ENCODE measurements around the gene TMEM87B. TPM values are rescaled to one million over a fixed set of nuclear protein-coding genes. Genes with fewer than 3 reads are reported as not detected.

TMEM87B gene
- total and polyA plus RNA-seq, 4 donors: 5.4 to 31.5 (median 20.0) TPM

DNA sequence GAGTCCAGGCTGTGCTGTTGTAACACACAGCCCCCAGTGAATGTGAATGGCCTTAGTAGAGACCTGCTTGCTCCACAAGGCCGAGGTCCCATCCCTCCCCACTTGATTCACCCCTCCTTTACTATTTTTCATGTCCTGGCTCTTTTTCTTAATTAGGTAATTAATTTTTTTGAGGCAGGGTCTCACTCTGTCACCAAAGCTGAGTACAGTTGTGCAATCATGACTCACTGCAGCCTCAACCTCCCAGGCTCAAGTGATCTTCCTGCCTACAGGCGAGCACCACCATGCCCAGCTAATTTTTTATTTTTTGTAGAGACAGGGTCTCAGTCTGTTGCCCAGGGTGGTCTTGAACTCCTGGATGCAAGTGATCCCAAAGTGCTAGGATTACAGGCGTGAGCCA, 102.4 kb downstream of the TMEM87B start:
- Histone ChIP-seq H3K27me3 (ENCODE audit: control insufficient read depth in 1 of 2, insufficient read depth in 2 of 2, low read length in 1 of 2) (no peaks in the 10 kb centered on the region), H3K4me3 (ENCODE audit: low read length in 2 of 2) (no peak overlapping the region), H3K36me3 (ENCODE audit: control insufficient read depth in 1 of 2, insufficient read depth in 2 of 2, low read length in 1 of 2) (no peaks in the 10 kb centered on the region), H3K9me3 (ENCODE audit: control insufficient read depth, low read length) (no peaks in the 10 kb centered on the region), H3K4me1 (ENCODE audit: control insufficient read depth in 1 of 2, insufficient read depth in 2 of 2, low read length in 2 of 2) (no peaks in the 10 kb centered on the region), H3K27ac (ENCODE audit: low read depth in 1 of 2, low read length in 2 of 2) (no peak overlapping the region)
- intact Hi-C loops (cut with DNase I): no loop called here
- WGBS, 2 donors: 48 to 85% methylated on average over 3 of the region's 3 CpGs
- no peak for DNase-seq
- ATAC-seq (ENCODE audit: low FRiP score): no peak

DNA sequence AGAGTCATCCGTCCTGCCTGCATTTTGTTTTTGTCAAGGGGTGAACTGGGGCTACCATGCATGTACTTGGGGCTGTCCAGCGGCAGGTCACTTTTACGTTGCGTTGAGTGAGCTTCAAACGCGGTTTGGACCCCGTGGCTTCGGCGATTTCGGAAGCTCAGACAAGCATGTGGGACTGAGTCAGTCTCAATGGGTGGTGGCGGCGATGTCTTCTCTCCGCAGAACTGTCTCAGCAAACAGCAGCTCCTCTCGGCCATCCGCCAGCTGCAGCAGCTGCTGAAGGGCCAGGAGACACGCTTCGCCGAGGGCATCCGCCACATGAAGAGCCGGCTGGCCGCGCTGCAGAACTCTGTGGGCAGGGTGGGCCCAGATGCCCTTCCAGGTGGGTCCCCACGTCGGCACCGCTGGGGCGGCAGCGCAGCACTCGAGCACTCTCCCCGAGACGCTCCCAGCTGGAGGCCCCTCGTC, 104.4 kb downstream of the TMEM87B start:
- DNase-seq: peak in 1 of 2 donors; percentile 55
- no peaks in the 10 kb centered on the region for H3K27me3 ChIP-seq (ENCODE audit: control insufficient read depth in 1 of 2, insufficient read depth in 2 of 2, low read length in 1 of 2)
- no peaks in the 10 kb centered on the region for H3K4me1 ChIP-seq (ENCODE audit: control insufficient read depth in 1 of 2, insufficient read depth in 2 of 2, low read length in 2 of 2)
- no peaks in the 10 kb centered on the region for H3K9me3 ChIP-seq (ENCODE audit: control insufficient read depth, low read length)
- no peak for ATAC-seq (ENCODE audit: low FRiP score)
- no peaks in the 10 kb centered on the region for H3K36me3 ChIP-seq (ENCODE audit: control insufficient read depth in 1 of 2, insufficient read depth in 2 of 2, low read length in 1 of 2)
- 96 to 97% methylated on average over 31 of the region's 31 CpGs for WGBS, 2 donors
- intact Hi-C loops (cut with DNase I): no loop called here
- H3K27ac ChIP-seq (ENCODE audit: low read depth in 1 of 2, low read length in 2 of 2): no peak overlapping the region
- H3K4me3 ChIP-seq (ENCODE audit: low read length in 2 of 2): no peak overlapping the region

GRCh38 chr2:112160283-112161250, 105.5 kb downstream of the TMEM87B start:
- no peaks in the 10 kb centered on the region for H3K4me1 ChIP-seq (ENCODE audit: control insufficient read depth in 1 of 2, insufficient read depth in 2 of 2, low read length in 2 of 2)
- H3K27me3 ChIP-seq (ENCODE audit: control insufficient read depth in 1 of 2, insufficient read depth in 2 of 2, low read length in 1 of 2): no peaks in the 10 kb centered on the region
- WGBS, 2 donors: 81 to 83% methylated on average over 34 to 52 of the region's 52 CpGs
- DNase-seq (peak in 1 of 2 donors; percentile 28), ATAC-seq (ENCODE audit: low FRiP score) (no peak)
- H3K9me3 ChIP-seq (ENCODE audit: control insufficient read depth, low read length): no peaks in the 10 kb centered on the region
- H3K27ac ChIP-seq (ENCODE audit: low read depth in 1 of 2, low read length in 2 of 2): no peak overlapping the region
- H3K36me3 ChIP-seq (ENCODE audit: control insufficient read depth in 1 of 2, insufficient read depth in 2 of 2, low read length in 1 of 2): no peaks in the 10 kb centered on the region
- no peak overlapping the region for H3K4me3 ChIP-seq (ENCODE audit: low read length in 2 of 2)
- intact Hi-C loops (cut with DNase I): no loop called here

DNA sequence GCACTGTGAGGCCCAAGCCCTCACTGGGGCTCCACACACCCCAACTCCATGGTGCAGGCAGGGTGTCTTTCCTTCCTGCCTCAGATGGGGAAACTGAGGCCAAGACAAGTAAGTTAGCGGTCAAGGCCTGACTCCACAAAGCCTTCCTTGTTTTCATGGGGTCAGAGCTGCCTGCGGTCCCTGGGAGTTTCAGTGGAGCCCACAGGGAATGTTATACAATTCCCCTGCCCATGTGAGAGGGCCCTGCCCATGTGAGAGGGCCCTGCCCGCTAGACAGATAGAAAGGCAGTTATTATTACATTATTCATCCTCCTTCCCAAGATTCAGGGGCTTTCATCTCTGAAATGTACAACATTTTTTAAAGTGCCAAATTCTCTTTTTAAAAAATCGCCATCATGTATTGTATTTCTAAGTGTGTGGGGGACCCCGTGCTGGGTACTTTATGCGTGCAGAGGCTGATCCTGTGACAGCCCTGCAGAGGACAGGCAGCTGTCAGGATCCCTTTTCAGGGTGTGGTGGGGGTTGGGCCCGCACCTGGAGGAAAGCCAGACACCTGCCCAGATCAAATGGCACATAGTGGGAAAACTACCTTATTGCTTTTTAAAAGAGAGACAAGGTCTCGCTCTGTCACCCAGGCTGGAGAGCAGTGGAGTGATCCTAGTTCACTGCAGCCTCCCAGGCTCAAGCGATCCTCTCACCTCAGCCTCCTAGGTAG, 106.5 kb downstream of the TMEM87B start:
- no peaks in the 10 kb centered on the region for H3K4me1 ChIP-seq (ENCODE audit: control insufficient read depth in 1 of 2, insufficient read depth in 2 of 2, low read length in 2 of 2)
- peak in 1 of 2 donors; percentile 21 for DNase-seq

DNA sequence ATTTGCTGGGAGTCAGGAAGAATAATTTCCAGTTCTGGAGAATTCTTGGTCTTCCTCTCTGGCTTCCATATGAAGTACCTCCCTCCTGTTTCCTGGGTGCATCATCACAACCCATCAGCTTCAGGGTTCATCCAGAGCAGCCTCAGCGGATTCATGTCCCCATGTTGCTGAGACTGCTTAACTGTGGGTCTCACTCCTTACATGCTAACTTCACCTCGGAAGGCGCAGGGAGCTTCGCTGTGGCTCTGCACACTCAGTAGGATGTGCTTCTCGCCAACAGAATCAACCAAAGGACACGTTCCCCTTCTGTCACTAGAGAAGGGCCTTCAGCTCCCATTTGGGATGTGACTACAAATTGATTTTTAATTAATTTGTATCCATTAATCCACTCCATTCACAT, 107.3 kb downstream of the TMEM87B start:
- Histone ChIP-seq H3K27ac (ENCODE audit: low read depth in 1 of 2, low read length in 2 of 2) (no peak overlapping the region), H3K4me1 (ENCODE audit: control insufficient read depth in 1 of 2, insufficient read depth in 2 of 2, low read length in 2 of 2) (no peaks in the 10 kb centered on the region), H3K36me3 (ENCODE audit: control insufficient read depth in 1 of 2, insufficient read depth in 2 of 2, low read length in 1 of 2) (no peaks in the 10 kb centered on the region), H3K9me3 (ENCODE audit: control insufficient read depth, low read length) (no peaks in the 10 kb centered on the region), H3K27me3 (ENCODE audit: control insufficient read depth in 1 of 2, insufficient read depth in 2 of 2, low read length in 1 of 2) (no peaks in the 10 kb centered on the region), H3K4me3 (ENCODE audit: low read length in 2 of 2) (no peak overlapping the region)
- peak in 1 of 2 donors; percentile 19 for DNase-seq
- WGBS, 2 donors: 96 to 97% methylated on average over 6 of the region's 6 CpGs
- ATAC-seq (ENCODE audit: low FRiP score): no peak
- intact Hi-C loops (cut with DNase I): no loop called here

More for the DNA sequence above, 106.5 kb downstream of the TMEM87B start:
- intact Hi-C loops (cut with DNase I): no loop called here
- H3K9me3 ChIP-seq (ENCODE audit: control insufficient read depth, low read length): no peaks in the 10 kb centered on the region
- H3K27me3 ChIP-seq (ENCODE audit: control insufficient read depth in 1 of 2, insufficient read depth in 2 of 2, low read length in 1 of 2): no peaks in the 10 kb centered on the region
- no peak overlapping the region for H3K4me3 ChIP-seq (ENCODE audit: low read length in 2 of 2)
- ATAC-seq (ENCODE audit: low FRiP score): no peak
- no peaks in the 10 kb centered on the region for H3K36me3 ChIP-seq (ENCODE audit: control insufficient read depth in 1 of 2, insufficient read depth in 2 of 2, low read length in 1 of 2)
- H3K27ac ChIP-seq (ENCODE audit: low read depth in 1 of 2, low read length in 2 of 2): no peak overlapping the region
- WGBS, 2 donors: 93 to 94% methylated on average over 9 of the region's 9 CpGs

- no peaks in the 10 kb centered on the region for H3K4me1 ChIP-seq (ENCODE audit: control insufficient read depth in 1 of 2, insufficient read depth in 2 of 2, low read length in 2 of 2)
- H3K36me3 ChIP-seq (ENCODE audit: control insufficient read depth in 1 of 2, insufficient read depth in 2 of 2, low read length in 1 of 2): no peaks in the 10 kb centered on the region
- no peaks in the 10 kb centered on the region for H3K27me3 ChIP-seq (ENCODE audit: control insufficient read depth in 1 of 2, insufficient read depth in 2 of 2, low read length in 1 of 2)
- no peak overlapping the region for H3K27ac ChIP-seq (ENCODE audit: low read depth in 1 of 2, low read length in 2 of 2)
- WGBS, 2 donors: 96 to 97% methylated on average over 11 of the region's 11 CpGs
- DNase-seq (peak in 1 of 2 donors; percentile 54), ATAC-seq (ENCODE audit: low FRiP score) (no peak)
- intact Hi-C loops (cut with DNase I): no loop called here
- no peaks in the 10 kb centered on the region for H3K9me3 ChIP-seq (ENCODE audit: control insufficient read depth, low read length)
- no peak overlapping the region for H3K4me3 ChIP-seq (ENCODE audit: low read length in 2 of 2)
Measured at GRCh38 chr2:112162956-112163355, 107.9 kb downstream of the TMEM87B start.

DNA sequence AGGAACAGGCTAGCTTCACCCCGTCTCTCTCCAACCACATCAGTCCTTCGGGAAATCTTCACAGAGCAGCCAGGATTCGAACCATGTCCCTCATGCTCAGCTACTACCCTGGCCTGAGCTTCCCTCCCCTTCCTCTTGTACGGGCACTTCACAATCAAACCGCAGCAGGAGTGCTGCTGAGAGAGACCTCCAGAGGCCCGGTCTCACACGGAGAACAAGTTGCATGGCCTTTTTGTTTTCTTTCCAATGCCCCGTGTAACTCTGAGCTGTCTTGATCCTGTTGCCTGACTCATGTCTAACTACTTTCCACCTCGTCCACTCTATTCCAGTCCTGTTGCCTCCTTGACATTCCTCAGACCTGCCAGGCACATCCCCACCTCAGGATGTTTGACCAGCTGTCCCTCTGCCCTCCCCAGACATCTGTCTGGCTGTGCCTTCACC, 108.5 kb downstream of the TMEM87B start:
- H3K27me3 ChIP-seq (ENCODE audit: control insufficient read depth in 1 of 2, insufficient read depth in 2 of 2, low read length in 1 of 2): no peaks in the 10 kb centered on the region
- intact Hi-C loops (cut with DNase I): no loop called here
- DNase-seq (peak in 1 of 2 donors; percentile 41), ATAC-seq (ENCODE audit: low FRiP score) (no peak)
- no peak overlapping the region for H3K4me3 ChIP-seq (ENCODE audit: low read length in 2 of 2)
- H3K27ac ChIP-seq (ENCODE audit: low read depth in 1 of 2, low read length in 2 of 2): no peak overlapping the region
- H3K9me3 ChIP-seq (ENCODE audit: control insufficient read depth, low read length): no peaks in the 10 kb centered on the region
- 65 to 74% methylated on average over 9 of the region's 9 CpGs for WGBS, 2 donors
- no peaks in the 10 kb centered on the region for H3K4me1 ChIP-seq (ENCODE audit: control insufficient read depth in 1 of 2, insufficient read depth in 2 of 2, low read length in 2 of 2)
- no peaks in the 10 kb centered on the region for H3K36me3 ChIP-seq (ENCODE audit: control insufficient read depth in 1 of 2, insufficient read depth in 2 of 2, low read length in 1 of 2)

DNA sequence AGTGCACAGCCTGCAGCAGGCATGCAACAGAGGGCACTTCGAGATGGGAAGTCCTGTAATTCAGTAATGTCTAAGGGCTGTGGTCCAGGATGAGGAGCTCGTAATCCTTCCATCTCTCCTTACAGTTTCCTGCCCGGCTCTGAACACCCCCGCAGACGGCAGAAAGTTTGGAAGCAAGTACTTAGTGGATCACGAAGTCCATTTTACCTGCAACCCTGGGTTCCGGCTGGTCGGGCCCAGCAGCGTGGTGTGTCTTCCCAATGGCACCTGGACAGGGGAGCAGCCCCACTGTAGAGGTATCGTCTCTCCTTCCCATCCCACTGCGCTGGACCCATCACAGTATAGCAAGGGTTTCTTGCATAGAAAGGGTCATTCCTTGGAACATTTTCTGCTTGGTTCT, 109.8 kb downstream of the TMEM87B start:
- no peak for DNase-seq
- no peaks in the 10 kb centered on the region for H3K36me3 ChIP-seq (ENCODE audit: control insufficient read depth in 1 of 2, insufficient read depth in 2 of 2, low read length in 1 of 2)
- no peaks in the 10 kb centered on the region for H3K9me3 ChIP-seq (ENCODE audit: control insufficient read depth, low read length)
- intact Hi-C loops (cut with DNase I): no loop called here
- H3K27me3 ChIP-seq (ENCODE audit: control insufficient read depth in 1 of 2, insufficient read depth in 2 of 2, low read length in 1 of 2): no peaks in the 10 kb centered on the region
- H3K4me3 ChIP-seq (ENCODE audit: low read length in 2 of 2): no peak overlapping the region
- ATAC-seq (ENCODE audit: low FRiP score): no peak
- no peaks in the 10 kb centered on the region for H3K4me1 ChIP-seq (ENCODE audit: control insufficient read depth in 1 of 2, insufficient read depth in 2 of 2, low read length in 2 of 2)
- WGBS, 2 donors: 91% methylated on average over 11 of the region's 11 CpGs
- no peak overlapping the region for H3K27ac ChIP-seq (ENCODE audit: low read depth in 1 of 2, low read length in 2 of 2)

Data from aorta (tissue), 5 donors.